Measurements from ENCODE around the gene KCTD13.
"Not testable (repeated sequence)": the region's sequence is repeated elsewhere in the genome, so short reads cannot be mapped to it uniquely, and the experiment has no call there.

Gene KCTD13

GRCh38 chr16:29878172-29878571 is 47.9 kb downstream of the KCTD13 start:
- no peak for DNase-seq (ENCODE audit: low read depth, low spot score)

GRCh38 chr16:29877266-29877961 is 48.6 kb downstream of the KCTD13 start:
- no peak for DNase-seq (ENCODE audit: low read depth, low spot score)

GRCh38 chr16:29876594-29877249 is 49.3 kb downstream of the KCTD13 start:
- DNase-seq (ENCODE audit: low read depth, low spot score), result no peak

GRCh38 chr16:29876217-29876593 is 49.8 kb downstream of the KCTD13 start:
- DNase-seq (ENCODE audit: low read depth, low spot score), result no peak

GRCh38 chr16:29875206-29875605 is 50.8 kb downstream of the KCTD13 start:
- no peak for DNase-seq (ENCODE audit: low read depth, low spot score)

DNA sequence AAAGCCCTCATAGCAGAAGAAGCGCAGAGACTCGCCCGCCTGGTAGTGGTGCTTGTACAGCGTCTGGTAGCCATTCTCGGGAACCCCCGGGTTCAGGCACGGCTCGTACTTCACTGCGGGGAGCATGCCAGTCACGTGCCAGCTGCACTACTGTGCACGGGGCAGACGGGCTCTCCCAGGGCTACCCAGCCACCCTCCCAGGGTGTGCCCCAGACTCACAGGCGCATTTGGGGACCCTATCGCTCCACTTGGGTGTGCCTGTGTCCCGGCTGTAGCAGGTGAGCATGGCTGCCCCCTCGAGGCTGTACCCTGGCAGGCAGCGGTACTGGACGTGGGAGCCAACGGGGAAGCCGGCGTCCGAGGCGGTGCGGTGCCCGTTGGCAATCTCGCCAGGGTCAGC is 52.7 kb downstream of the KCTD13 start:
- DNase-seq (ENCODE audit: low read depth, low spot score), result no peak

DNA sequence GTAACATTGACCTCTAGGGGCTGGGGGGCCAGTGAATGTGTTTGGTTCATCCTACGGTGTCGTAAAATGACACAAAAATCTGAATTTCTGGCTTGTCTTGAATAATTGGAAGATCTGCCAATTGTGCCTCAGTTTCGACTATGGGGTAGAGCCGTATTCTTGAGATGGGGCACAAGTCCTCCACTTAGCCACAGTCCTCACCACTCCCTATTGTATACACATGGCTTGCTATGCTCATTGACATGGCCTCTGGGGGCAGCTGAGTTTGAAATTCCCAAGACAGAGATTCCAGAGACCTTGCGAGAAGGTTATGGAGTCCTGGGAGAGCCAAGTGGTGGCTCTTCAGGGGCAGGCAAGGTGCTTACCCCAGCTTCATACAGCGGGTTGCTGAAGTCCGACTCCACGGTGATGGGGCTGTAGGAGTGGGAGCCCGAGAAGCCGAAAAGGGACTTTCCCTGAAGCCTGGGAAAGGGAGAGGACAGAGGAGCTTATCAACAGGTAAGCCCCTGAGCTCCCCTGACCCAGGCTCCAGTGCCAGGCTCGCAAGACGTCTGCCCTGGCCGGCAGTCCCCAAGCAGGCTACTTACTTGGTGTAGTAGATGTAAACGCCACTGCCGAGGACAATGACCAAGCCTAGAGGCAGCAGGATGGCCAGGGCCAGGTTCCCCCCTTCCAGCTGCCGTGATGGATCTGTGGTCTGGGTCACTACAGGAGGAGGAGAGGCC is 54.0 kb downstream of the KCTD13 start:
- DNase-seq (ENCODE audit: low read depth, low spot score), result no peak

DNA sequence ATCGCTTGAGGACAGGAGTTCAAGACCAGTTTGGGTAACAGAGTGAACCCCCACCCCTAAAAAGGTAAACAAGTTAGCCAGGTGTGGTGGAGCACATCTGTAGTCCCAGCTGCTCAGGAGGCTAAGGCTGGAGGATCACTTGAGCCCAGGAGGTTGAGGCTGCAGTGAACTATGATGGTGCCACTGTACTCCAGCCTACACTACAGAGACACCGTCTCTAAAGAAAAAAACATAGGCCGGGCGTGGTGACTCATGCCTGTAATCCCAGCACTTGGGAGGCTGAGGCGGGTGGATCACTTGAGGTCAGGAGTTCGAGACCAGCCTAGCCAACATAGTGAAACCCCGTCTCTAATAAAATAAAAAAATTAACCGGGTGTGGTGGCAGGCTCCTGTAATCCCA is 57.0 kb downstream of the KCTD13 start:
- DNase-seq (ENCODE audit: low read depth, low spot score), result not testable (repeated sequence)

DNA sequence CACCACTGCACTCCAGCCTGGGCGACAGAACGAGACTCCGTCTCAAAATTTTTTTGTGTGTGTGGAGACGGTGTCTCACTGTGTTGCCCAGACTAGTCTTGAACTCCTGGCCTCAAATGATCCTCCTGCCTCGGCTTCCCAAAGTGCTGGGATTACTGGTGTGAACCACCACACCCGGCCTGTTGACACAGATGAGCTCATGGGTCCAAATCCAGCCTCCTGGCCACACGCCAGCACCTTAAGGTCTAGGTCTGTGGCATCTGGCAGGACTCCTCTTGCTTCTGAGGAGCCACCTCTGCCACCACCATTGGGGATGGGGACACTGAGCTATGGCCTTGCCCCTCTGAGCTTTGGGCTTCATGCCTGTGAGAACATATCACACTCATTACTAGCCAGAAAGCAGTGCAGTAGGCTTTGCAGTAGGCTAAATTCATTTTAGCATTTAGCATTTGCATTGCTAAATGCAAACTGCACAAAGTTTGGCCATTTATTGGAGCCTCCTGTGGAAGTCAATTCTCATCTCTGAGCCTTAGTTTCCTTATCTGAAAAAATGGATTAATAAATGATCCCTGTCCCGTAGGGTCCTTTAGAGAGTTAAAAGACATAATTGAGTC is 57.5 kb downstream of the KCTD13 start:
- DNase-seq (ENCODE audit: low read depth, low spot score), result no peak

DNA sequence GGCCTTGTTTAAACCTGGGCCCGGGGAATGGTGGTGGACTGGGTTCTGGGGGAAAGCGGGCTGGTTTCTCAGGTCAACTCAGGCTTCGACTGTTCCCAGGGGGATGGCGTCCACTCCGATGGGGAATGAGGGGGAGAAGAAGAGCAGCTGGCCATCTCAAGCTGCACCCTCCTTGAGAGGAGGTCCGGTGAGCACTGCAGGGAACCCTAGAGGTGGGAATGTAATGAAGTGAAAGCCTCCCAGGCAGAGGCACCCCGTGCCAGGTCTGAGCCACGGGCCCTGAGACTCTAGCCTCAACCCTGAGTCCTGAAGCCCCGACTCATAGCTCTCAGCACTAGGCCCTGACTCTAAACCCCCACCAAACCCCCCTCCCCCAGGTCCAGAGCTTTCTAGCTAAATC is 61.8 kb downstream of the KCTD13 start:
- DNase-seq (ENCODE audit: low read depth, low spot score), result no peak

GRCh38 chr16:29863669-29863984 is 62.4 kb downstream of the KCTD13 start:
- no peak for DNase-seq (ENCODE audit: low read depth, low spot score)

DNA sequence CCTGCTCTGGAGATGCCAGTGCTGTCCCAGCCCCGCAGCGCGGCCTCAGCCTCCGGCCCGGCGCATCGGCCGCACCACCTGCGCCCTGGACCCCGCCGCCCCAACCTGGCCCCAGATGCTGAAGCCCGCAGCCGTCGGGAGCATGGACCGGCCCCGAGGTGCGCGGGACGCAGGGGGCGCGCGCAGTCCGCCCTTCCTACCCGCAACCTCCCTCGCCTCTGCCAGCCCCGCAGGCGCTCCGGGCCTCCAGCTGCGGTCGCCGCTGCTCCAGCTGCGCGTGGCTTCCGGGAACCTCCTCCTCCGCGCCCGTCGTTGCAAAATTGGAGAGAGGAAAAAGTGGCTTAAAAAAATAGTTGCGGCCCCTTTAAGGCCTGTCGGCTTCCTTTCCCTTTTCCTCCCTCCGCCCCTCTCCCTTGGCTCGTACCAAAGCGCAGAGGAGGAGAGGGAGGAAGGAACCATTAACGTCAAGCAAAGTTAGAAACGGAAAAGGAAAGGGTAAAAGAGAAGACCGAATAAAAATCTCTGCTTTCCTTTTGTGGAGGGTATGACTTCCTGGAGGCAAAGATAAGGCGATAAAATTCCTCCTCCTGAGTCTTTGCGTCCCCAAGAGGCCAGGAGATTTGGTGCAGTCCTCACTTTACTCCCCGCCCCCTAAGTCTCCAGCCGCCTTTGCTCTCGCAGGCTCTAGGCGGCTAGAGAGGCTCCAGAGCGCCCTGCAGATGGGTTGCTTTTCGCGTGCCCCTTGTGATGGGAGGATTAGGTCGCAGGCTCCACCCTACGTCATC is 63.0 kb downstream of the KCTD13 start, which contains the start of gene CDIPT:
TSS of gene CDIPT (minus strand) at position 343 of the 785 bp plus-strand sequence. CDS start 369 bp downstream, outside the sequence.
- DNase-seq (ENCODE audit: low read depth, low spot score), result peak; percentile 98

- peak; percentile 58 for DNase-seq (ENCODE audit: low read depth, low spot score)
These were observed 63.6 kb downstream of the KCTD13 start for GRCh38 chr16:29862383-29862883.

DNA sequence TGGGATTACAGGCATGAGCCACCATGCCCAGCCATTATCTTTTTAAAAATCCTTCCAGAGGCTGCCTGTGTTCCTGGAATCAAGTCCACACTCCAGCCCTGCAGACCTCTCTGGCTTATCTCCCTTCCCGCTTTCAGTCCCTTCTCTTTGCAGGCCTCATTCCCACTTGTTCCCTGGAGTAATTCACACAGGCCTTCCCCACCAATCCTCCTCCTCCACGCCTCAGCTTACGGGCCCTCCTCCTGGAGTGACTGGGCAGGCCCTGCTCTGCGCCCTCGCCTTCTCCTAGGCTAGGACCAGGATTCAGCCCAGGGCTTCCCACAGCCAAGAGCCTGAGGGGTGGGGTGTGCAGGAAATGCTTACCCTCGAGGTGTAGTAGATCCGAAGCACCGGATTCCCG is 65.8 kb downstream of the KCTD13 start:
- no peak for DNase-seq (ENCODE audit: low read depth, low spot score)

DNA sequence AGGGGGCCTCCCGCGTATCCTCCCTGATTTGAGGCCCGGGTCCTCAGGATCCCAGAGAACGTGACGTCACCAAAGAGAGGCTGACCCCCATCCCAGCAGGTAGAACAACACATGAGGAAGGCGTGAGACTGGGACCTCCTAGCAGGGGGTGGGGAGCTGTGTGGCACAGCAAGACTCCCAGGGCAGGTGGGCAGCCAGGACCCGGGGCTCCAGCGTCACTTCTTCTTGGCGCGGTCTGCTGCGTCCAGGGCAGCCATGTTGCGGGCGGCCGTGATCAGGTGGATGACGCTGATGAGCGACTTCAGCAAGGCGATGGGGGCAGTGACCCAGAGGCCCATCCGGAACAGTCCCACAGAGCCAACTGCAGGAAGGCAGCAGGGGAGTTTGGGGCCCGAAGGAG is 67.1 kb downstream of the KCTD13 start:
- no peak for DNase-seq (ENCODE audit: low read depth, low spot score)

DNA sequence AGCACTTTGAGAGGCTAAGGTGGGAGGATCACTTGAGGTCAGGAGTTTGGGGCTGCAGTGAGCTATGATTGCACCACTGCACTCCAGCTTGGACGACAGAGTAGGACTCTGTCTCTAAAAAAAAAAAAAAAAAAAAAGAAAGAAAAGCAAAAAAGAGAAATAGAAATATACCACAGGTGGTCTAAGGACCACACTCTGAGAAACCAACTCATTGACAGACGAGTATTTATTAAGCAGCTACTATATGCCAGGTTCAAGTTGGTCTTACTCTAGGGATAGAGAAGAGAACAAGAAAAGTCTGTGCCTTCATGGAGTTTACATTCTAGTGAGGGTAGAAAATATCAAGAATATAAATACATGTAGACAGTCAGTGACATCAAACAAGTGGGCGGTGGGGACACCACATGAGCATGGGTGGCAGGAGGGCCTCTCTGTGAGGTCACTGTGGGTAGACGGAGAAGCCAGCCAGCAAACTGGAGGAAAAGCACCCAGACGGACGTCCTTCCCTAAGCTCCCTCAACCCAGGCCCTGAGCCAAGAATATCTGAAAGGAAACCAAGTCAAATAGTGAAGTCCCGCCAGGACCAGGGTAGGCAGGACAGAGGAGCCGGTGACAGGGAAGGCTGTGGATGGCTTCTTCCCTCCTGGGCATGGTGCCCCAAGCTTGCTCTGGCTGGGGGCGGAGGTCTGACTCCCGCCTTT is 67.7 kb downstream of the KCTD13 start:
- peak; percentile 38 for DNase-seq (ENCODE audit: low read depth, low spot score)

DNA sequence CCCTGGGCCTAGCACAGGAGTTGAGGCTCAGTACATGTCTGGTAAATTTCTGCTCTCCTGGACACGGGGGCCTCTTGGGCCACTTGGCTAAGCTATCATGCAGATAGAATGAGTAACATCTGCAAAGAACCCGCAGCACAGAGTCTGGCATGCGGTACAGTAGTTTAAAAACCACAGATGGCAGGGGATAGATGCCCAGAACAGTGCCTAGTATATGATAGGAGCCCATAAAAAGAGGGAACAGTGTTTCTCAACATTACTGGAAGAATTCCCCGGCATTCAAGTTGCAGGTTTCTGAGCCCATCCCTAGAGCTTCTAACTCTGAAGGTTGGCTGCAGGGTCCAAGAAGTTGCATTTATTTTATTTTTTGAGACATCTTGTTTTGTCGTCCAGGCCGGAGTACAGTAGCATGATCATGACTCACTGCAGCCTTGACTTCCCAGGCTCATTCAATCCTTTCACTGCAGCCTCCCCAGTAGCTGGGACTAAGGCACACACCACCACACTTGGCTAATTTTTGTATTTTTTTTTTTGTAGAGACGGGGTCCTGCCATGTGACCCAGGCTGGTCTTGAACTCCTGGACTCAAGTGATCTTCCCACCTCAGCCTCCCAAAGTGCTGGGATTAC is 68.8 kb downstream of the KCTD13 start:
- peak; percentile 47 for DNase-seq (ENCODE audit: low read depth, low spot score)

Measured in astrocyte of the hippocampus (primary cell).